ENCODE measurements around the gene ARHGAP44. TPM values are rescaled to one million over a fixed set of nuclear protein-coding genes. Genes with fewer than 3 reads are reported as not detected.

The ARHGAP44 gene
- total and polyA plus RNA-seq, 2 experiments from 2014 or later: 5.8 to 16.4 TPM

GRCh38 chr17:12982224-12982623 lies 192.9 kb downstream of the ARHGAP44 start (continued):
- TF ChIP-seq POLR2AphosphoS5 (IDR thresholded peaks at IDR 0.05; ENCODE audit: low read depth) (no peak), STAT1 (IDR thresholded peaks at IDR 0.05; ENCODE audit: unreplicated experiment) (no peak), ZNF331 (CRISPR knock-in tag; IDR thresholded peaks at IDR 0.05; ENCODE audit: low read depth) (no peak), CREB1 (CRISPR knock-in tag; IDR thresholded peaks at IDR 0.05; ENCODE audit: low read depth) (no peak), JUNB (IDR thresholded peaks at IDR 0.05; ENCODE audit: unreplicated experiment) (no peak), EZH2 (IDR thresholded peaks at IDR 0.05; ENCODE audit: low read depth, unreplicated experiment) (no peak), ETS1 (IDR thresholded peaks at IDR 0.05) (no peak)
- TF ChIP-seq, protein P1, sequence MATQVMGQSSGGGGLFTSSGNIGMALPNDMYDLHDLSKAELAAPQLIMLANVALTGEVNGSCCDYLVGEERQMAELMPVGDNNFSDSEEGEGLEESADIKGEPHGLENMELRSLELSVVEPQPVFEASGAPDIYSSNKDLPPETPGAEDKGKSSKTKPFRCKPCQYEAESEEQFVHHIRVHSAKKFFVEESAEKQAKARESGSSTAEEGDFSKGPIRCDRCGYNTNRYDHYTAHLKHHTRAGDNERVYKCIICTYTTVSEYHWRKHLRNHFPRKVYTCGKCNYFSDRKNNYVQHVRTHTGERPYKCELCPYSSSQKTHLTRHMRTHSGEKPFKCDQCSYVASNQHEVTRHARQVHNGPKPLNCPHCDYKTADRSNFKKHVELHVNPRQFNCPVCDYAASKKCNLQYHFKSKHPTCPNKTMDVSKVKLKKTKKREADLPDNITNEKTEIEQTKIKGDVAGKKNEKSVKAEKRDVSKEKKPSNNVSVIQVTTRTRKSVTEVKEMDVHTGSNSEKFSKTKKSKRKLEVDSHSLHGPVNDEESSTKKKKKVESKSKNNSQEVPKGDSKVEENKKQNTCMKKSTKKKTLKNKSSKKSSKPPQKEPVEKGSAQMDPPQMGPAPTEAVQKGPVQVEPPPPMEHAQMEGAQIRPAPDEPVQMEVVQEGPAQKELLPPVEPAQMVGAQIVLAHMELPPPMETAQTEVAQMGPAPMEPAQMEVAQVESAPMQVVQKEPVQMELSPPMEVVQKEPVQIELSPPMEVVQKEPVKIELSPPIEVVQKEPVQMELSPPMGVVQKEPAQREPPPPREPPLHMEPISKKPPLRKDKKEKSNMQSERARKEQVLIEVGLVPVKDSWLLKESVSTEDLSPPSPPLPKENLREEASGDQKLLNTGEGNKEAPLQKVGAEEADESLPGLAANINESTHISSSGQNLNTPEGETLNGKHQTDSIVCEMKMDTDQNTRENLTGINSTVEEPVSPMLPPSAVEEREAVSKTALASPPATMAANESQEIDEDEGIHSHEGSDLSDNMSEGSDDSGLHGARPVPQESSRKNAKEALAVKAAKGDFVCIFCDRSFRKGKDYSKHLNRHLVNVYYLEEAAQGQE (IDR thresholded peaks at IDR 0.05; ENCODE audit: unreplicated experiment): no peak
- TF ChIP-seq, protein P2, sequence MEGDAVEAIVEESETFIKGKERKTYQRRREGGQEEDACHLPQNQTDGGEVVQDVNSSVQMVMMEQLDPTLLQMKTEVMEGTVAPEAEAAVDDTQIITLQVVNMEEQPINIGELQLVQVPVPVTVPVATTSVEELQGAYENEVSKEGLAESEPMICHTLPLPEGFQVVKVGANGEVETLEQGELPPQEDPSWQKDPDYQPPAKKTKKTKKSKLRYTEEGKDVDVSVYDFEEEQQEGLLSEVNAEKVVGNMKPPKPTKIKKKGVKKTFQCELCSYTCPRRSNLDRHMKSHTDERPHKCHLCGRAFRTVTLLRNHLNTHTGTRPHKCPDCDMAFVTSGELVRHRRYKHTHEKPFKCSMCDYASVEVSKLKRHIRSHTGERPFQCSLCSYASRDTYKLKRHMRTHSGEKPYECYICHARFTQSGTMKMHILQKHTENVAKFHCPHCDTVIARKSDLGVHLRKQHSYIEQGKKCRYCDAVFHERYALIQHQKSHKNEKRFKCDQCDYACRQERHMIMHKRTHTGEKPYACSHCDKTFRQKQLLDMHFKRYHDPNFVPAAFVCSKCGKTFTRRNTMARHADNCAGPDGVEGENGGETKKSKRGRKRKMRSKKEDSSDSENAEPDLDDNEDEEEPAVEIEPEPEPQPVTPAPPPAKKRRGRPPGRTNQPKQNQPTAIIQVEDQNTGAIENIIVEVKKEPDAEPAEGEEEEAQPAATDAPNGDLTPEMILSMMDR (conservative IDR thresholded peaks at IDR 0.05; ENCODE audit: low read depth in 2 of 2): no peak

DNA sequence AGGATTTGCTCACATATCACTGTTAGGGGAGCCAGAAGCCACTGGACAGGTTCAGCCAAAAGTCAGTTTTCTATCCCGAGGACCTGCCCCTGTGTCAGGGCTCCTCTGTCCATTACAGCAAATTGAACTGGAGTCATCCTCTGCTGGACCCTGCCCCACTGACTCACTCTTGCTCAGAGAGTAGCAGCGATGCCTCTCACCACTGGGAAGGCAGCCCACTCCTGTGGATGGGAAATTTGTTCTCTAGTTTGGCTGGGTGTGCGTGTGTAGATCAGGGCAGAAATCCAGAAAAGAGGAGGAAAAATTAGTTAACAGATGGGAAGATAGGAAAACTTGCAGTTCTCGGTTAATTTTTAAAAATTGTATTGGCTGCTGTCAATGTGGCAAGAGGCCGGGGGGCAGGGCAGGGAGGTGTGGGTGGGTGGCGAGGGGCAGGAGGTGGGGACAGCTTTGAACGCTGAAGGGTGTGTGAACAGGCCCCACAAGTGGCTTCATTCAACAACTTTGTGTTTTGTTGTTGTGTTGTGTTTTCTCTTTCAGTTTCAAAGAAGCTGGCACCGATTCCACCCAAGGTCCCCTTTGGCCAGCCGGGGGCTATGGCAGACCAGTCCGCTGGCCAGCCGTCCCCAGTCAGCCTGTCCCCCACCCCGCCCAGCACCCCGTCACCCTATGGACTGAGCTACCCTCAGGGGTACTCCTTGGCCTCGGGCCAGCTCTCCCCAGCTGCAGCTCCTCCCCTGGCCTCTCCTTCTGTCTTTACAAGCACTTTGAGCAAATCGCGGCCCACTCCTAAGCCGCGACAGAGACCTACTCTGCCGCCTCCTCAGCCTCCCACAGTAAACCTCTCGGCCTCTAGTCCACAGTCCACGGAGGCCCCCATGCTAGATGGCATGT lies 194.9 kb downstream of the ARHGAP44 start:
- Histone ChIP-seq H3K27ac (ENCODE audit: low read depth) (no peak overlapping the region), H3K27me3 (ENCODE audit: insufficient read depth) (no peaks in the 10 kb centered on the region), H3K4me3 (no peak overlapping the region), H3K4me1 (ENCODE audit: insufficient read depth) (peaks cover 8% of the 10 kb centered on the region; the same call in 1 of the 2 replicates), H3F3A (replicated peaks; ENCODE audit: low read depth) (no peaks in the 10 kb centered on the region), H3K79me2 (replicated peaks; ENCODE audit: insufficient read depth) (no peaks in the 10 kb centered on the region), H4K20me1 (replicated peaks; ENCODE audit: insufficient read depth) (no peaks in the 10 kb centered on the region; the same call in 1 of the 2 replicates), H3K36me3 (ENCODE audit: insufficient read depth) (no peaks in the 10 kb centered on the region), H2AFZ (no peak overlapping the region), H3K4me2 (no peak overlapping the region), H3K9me2 (ENCODE audit: insufficient read depth) (no peaks in the 10 kb centered on the region)
- TF ChIP-seq, protein P2 (conservative IDR thresholded peaks at IDR 0.05; ENCODE audit: low read depth in 2 of 2): no peak
- TF ChIP-seq JUNB (IDR thresholded peaks at IDR 0.05; ENCODE audit: unreplicated experiment) (no peak), CREB1 (CRISPR knock-in tag; IDR thresholded peaks at IDR 0.05; ENCODE audit: low read depth) (no peak)
- DNase-seq (ENCODE audit: low spot score) (no peak), ATAC-seq (no peak)
- peaks cover 9% of the 10 kb centered on the region for H3K27me3 Mint-ChIP-seq (ENCODE audit: insufficient read depth, low read depth, poor library complexity)
- no peak overlapping the region for H3K4me3 Mint-ChIP-seq
- peak overlapping the region; percentile 74 for H3K27ac Mint-ChIP-seq
- peaks cover 16% of the 10 kb centered on the region for H3K36me3 Mint-ChIP-seq (ENCODE audit: low read depth)
- H3K9me3 Mint-ChIP-seq: no peaks in the 10 kb centered on the region
- H3K4me1 Mint-ChIP-seq: peaks cover 31% of the 10 kb centered on the region

Data from GM23338 (cell line).